ENCODE results near the gene GRID2.

DNA sequence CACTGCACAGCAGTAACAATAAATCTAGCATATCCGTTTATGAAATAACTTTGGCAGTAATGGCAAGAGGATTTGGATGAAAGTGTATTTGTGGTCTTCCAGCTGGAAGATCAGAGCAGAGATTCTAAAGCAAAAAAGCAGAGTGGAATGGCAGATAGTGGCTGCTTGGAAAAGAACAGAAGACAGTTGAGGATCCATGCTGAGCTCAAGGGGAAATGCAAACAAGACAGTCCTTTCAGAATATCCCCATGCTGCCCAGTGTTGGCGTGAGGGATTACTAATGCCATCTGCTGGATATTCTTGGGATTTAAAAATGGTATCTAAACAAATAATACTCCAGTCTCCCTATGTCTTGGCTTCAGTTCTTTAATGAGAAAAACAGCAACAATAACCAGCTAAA is 895.7 kb downstream of the GRID2 start:
- TF ChIP-seq, protein P1, sequence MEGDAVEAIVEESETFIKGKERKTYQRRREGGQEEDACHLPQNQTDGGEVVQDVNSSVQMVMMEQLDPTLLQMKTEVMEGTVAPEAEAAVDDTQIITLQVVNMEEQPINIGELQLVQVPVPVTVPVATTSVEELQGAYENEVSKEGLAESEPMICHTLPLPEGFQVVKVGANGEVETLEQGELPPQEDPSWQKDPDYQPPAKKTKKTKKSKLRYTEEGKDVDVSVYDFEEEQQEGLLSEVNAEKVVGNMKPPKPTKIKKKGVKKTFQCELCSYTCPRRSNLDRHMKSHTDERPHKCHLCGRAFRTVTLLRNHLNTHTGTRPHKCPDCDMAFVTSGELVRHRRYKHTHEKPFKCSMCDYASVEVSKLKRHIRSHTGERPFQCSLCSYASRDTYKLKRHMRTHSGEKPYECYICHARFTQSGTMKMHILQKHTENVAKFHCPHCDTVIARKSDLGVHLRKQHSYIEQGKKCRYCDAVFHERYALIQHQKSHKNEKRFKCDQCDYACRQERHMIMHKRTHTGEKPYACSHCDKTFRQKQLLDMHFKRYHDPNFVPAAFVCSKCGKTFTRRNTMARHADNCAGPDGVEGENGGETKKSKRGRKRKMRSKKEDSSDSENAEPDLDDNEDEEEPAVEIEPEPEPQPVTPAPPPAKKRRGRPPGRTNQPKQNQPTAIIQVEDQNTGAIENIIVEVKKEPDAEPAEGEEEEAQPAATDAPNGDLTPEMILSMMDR (IDR thresholded peaks at IDR 0.05; ENCODE audit: low read length): peak; percentile 44
- TF ChIP-seq EZH2 (optimal IDR thresholded peaks at IDR 0.05; ENCODE audit: low read depth, low read length): no peak

Measured in MM.1S (cell line).